COLO668 (cell line): ENCODE results near the gene ARSB.
"Not testable (repeated sequence)": the region's sequence is repeated elsewhere in the genome, so short reads cannot be mapped to it uniquely, and the experiment has no call there.

Source experiments
- DNase-seq: peaks from one replicate; lab custom pipeline; 2025; ENCODE audit not compliant: unreplicated experiment; lab: John Stamatoyannopoulos, UW

ARSB gene

GRCh38 chr5:78785454-78785853, 199.7 kb downstream of the ARSB start:
- no peak for DNase-seq

- no peak for DNase-seq
These were observed 201.5 kb downstream of the ARSB start for GRCh38 chr5:78783434-78784130.

DNA sequence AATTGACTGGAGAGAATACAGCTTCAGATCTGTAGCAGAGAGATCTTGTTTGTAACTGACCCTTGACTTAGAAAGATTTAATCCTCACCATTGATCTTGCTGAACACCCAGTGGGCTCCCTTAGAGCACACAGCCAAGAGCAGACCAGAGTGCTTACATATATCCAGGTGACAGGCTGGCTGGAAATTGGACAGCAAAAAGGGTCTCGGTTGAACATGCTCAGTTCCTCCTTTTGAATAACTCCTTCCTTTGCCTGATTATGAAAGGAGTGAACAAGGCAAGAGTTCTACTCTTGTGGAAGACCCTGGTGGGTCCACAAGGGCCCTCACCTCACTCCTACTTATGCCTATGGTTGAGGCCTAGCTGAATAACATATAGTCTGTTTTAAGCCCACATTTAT, 202.4 kb downstream of the ARSB start:
- no peak for DNase-seq

DNA sequence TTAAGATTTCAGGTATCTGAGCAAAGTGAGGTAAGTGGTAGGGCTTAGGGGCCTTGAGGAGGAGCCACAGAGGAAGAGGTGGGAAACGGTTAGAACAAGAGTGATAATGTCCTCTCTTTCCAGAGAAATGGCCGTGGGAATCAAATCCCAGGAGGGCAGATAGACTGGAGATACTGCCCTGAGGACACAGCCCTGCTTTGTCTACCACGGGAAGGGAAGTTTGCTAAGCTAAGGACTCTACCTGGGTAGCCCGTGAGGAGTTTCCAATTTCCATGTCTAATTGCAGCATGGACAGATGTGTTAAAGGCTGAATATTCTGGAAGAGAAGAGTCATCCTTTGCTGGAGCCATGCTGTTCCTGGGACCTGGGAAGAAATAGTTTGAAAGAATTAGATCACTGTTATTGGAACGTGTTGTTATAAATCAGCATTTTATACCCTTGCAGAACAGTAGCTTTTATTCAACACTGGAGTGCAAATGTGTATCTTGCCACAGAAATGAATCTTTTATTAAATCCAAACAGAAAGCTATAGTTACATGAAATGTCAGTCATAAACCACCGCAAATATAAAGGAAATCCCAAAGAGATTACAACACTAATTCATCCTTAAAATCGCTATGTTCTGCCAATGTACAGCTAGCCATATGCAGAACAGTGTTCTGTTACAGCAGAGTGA, 203.4 kb downstream of the ARSB start:
- DNase-seq, result no peak

- no peak for DNase-seq
These were observed 205.1 kb downstream of the ARSB start for GRCh38 chr5:78779771-78780616.

GRCh38 chr5:78779262-78779661, 205.8 kb downstream of the ARSB start:
- no peak for DNase-seq

GRCh38 chr5:78778538-78778937, 206.6 kb downstream of the ARSB start:
- no peak for DNase-seq

DNA sequence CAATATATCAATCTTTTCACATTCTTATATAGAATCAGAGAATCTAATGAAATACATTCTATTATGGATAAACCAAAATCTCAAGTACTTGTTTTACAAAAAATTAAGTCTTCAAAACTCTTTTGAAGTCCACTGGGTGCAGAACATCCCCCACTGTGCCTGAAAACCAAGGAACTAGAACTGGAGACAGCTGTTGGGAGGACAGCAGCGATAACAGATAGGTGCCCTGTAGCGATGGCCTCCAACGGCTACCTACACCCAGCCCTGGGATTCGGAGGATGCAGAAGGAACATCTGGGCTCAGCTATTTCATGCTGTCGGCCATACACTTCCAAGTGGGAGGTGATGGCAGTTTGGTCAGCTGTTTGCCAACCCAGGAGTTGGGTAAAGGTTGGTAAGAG, 207.2 kb downstream of the ARSB start:
- no peak for DNase-seq

DNA sequence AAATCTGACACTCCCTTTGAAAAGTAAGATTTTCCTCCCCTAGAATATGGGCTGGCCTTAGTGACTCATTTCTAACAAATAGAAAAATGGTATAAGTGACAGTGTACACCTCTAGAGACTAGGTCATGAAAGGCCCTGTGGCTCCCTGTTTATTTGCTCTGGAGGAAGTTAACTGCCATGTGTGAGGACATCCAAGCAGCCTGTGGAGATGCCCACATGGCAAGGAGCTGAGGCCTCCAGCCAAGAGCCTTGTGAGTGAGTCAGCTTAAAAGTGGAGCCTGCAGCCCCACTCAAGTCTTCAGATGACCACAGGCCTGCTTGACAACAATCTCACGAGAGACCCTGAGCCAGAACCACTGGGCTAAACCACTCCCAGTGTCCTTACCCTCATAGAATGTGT, 208.5 kb downstream of the ARSB start:
- no peak for DNase-seq

GRCh38 chr5:78773655-78774054, 211.5 kb downstream of the ARSB start:
- DNase-seq, result no peak

DNA sequence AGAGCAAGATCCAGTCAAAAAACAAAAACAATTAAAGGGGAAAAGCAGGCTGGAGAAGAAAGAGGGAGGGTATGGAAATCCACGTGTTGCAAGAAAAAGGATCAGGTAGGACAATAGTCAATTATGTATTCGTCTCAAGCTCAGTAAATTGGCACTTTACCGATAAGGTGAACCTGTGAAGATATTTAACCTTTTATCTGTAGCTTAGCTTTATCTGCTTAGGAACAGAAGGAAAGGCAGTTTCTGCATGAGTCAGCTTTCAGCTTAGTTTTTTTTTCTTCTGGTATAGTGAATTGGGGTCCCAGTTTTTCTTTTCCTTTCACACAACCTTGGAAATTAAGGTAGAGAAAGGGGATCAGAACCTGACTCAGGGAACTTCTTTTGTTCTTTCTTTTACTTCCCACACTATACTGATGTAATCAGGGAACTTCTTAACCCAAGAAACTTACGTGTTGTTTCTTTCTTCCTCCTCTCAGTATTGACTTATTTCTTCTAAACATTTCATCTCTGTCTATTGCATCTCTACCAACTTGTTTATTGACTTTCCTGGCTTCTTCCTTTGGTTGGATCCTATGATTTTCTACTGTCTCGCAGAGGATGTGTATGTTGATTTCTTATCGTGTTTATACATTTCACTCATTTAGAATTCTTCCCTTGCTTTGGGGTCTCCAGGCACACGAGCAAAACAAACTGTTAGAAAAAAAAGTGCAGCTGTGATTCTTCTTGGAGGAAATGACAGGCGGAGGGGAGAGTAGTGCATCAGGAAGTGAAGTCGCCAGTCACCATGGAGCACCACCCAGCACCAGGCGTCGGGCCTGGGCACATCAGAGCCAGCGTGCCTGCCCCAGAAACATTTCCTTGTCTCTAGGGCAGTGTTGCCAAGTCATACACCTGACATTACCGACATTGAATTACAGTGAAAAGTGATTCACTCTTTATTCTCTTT, 213.6 kb downstream of the ARSB start:
- no peak for DNase-seq

DNA sequence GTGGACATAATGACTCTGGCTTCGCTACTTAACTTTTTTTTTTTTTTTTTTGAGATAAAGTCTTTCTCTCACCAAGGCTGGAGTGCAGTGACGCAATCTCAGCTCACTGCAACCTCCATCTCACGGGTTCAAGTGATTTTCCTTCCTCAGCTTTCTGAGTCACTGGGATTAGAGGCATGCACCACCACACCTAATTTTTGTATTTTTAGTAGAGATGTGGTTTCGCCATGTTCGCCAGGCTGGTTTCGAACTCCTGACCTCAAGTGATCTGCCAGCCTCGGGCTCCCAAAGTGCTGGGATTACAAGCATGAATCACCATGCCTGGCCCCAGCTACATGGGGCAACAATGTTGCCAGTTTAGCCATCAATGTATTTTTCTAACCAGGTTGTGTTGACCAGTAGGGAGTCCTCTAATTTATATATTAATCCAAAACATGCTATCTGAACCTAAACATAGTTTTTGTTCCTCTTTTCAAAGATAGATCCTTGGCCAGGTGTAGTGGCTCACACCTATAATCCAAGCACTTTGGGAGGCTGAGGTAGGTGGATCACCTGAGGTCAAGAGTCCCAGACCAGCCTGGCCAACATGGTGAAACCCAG, 216.2 kb downstream of the ARSB start:
- no peak for DNase-seq

DNA sequence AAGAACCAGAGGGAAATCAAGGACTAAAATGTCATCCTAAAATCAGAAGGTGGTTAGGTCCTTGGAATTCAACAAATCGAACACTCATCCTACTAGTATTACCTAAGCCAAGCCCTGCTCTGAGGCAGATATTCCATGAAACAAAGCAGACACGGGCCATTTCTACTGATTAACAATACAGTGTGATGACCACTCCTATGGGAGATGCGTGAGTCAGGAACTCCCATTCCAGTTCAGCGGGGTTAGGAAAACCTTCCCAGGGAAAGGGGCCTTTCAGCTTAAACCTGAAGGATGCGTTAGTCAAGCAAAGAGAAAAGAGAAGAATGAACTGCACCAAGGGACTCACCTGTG, 218.7 kb downstream of the ARSB start:
- no peak for DNase-seq

- no peak for DNase-seq
These were observed 219.2 kb downstream of the ARSB start for GRCh38 chr5:78765756-78766411.

DNA sequence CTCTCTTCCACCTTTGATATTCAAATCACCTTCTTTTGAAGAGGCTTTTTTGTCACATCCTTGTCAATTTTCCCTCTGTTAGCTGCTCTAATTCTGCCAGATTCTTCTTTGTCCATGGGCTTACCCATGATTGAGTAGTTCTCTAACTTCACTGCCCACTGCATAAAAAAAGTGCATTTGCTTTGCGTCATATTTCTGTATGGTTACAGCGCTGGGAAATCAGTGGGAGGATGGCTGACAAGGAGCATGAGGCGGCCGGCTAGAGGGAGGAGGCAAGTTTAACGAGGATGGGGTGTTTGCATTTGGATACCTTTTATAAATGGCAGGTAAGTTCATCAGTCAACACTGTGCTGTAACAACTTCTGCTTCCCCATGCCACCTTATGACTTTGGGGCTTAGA, 220.0 kb downstream of the ARSB start:
- DNase-seq, result no peak

GRCh38 chr5:78763659-78764189, 221.4 kb downstream of the ARSB start:
- DNase-seq, result no peak

DNA sequence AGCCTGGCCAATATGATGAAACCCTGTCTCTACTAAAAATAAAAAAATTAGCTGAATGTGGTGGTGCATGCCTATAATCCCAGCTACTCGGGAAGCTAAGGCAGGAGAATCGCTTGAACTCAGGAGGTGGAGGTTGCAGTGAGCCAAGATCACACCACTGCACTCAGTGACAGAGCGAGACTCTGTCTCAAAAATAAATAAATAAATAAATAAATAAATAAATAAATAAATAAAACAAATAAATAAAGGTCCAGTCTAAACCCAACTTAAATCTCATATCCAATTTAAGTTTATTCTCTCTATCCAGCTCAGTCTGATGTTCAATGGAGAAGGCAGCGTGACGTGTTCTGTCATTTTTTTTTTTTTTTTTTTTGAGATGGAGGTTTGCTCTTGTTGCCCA, 222.4 kb downstream of the ARSB start:
- DNase-seq, result not testable (repeated sequence)

GRCh38 chr5:78761840-78762239, 223.3 kb downstream of the ARSB start:
- no peak for DNase-seq

- no peak for DNase-seq
These were observed 224.3 kb downstream of the ARSB start for GRCh38 chr5:78760770-78761169.

- DNase-seq, result no peak
These were observed 224.7 kb downstream of the ARSB start for GRCh38 chr5:78760366-78760765.
